GM23248 (cell line): Measurements from ENCODE around the gene ZBTB44.

Source experiments
- EZH2 ChIP-seq: fragments of 200-600 bp; sonication (generic); IDR thresholded peaks from 2 replicates; pipeline ENCODE4 v1.6.1; 2018; ENCODE audit warnings: antibody characterized with exemption, mild to moderate bottlenecking; ENCODE audit not compliant: insufficient read depth, poor library complexity, severe bottlenecking
- EZH2phosphoT487 ChIP-seq: fragments of 200-600 bp; sonication (generic); IDR thresholded peaks from 2 replicates; pipeline ENCODE4 v1.6.1; 2018; ENCODE audit warnings: antibody characterized with exemption, moderate library complexity, mild to moderate bottlenecking, low read depth; ENCODE audit not compliant: insufficient read depth

GRCh38 chr11:130181295-130182272 is 133.1 kb downstream of the ZBTB44 start:
- TF ChIP-seq EZH2 (no peak), EZH2phosphoT487 (no peak)
